CD14-positive monocyte (primary cell): ENCODE data around the gene NME7. TPM values are rescaled to one million over a fixed set of nuclear protein-coding genes. Genes with fewer than 3 reads are reported as not detected.

Source experiments
- DNase-seq, 3 donors: peaks; one replicate each; pipeline ENCODE4 v3.0.0-alpha.2; 2011 to 2022
- H2AFZ ChIP-seq: 2 replicates; pipeline ENCODE4 v1.6.0; 2012; ENCODE audit warnings: mild to moderate bottlenecking, low read depth, low read length, inconsistent platforms; ENCODE audit not compliant: insufficient read depth, poor library complexity, severe bottlenecking
- H3K27ac ChIP-seq, 2 donors: 1 replicate in 1 of 2; 2 replicates in 1 of 2; pipeline ENCODE4 v1.5.1; 2012 to 2013; ENCODE audit warnings: low read length in 2 of 2, control low read depth in 1 of 2, inconsistent platforms in 1 of 2, low read depth in 1 of 2, mild to moderate bottlenecking in 1 of 2
- H3K27me3 ChIP-seq, 2 donors: one replicate each; pipeline versions ENCODE4 v1.6.0 to v1.6.1; 2011 to 2013; ENCODE audit warnings: low read length in 2 of 2; ENCODE audit not compliant: control insufficient read depth in 2 of 2, insufficient read depth in 2 of 2
- H3K36me3 ChIP-seq, 2 donors: replicated peaks in 1 of 2; 1 replicate in 1 of 2; 2 replicates in 1 of 2; pipeline versions ENCODE4 v1.5.1 to v1.6.1; 2012 to 2013; ENCODE audit warnings: low read length in 2 of 2, control low read depth in 1 of 2, inconsistent platforms in 1 of 2, mild to moderate bottlenecking in 1 of 2; ENCODE audit not compliant: insufficient read depth in 2 of 2, control insufficient read depth in 1 of 2
- H3K4me1 ChIP-seq, 2 donors: 1 replicate in 1 of 2; 2 replicates in 1 of 2; pipeline versions ENCODE4 v1.5.1 to v1.6.1; 2012 to 2013; ENCODE audit warnings: low read length in 2 of 2, control low read depth in 1 of 2, inconsistent platforms in 1 of 2, mild to moderate bottlenecking in 1 of 2, moderate library complexity in 1 of 2; ENCODE audit not compliant: insufficient read depth in 2 of 2, control insufficient read depth in 1 of 2
- H3K4me2 ChIP-seq: replicated peaks from 2 replicates; pipeline ENCODE3; 2012; ENCODE audit warnings: low read length, moderate library complexity, mild to moderate bottlenecking; ENCODE audit not compliant: poor library complexity, severe bottlenecking; ENCODE audit errors: extremely low read depth
- H3K4me3 ChIP-seq, 3 experiments: fragments of 200-600 bp in 1 of 3; sonication (generic) in 1 of 3; replicated peaks in 1 of 3; 1 replicate in 2 of 3; 2 replicates in 1 of 3; pipeline ENCODE4 v1.5.1; 2011 to 2013; ENCODE audit warnings: low read length in 3 of 3, mild to moderate bottlenecking in 3 of 3, control low read depth in 2 of 3, low read depth in 2 of 3, inconsistent platforms in 1 of 3, moderate library complexity in 1 of 3
- H3K79me2 ChIP-seq: 2 replicates; pipeline ENCODE4 v1.6.0; 2012; ENCODE audit warnings: mild to moderate bottlenecking, control low read depth, inconsistent platforms, low read length, moderate library complexity; ENCODE audit not compliant: insufficient read depth
- H3K9ac ChIP-seq: 2 replicates; pipeline ENCODE4 v1.6.0; 2017; ENCODE audit warnings: low read length, mild to moderate bottlenecking; ENCODE audit not compliant: insufficient read depth, poor library complexity, severe bottlenecking
- H3K9me3 ChIP-seq, 2 donors: replicated peaks in 1 of 2; 1 replicate in 1 of 2; 2 replicates in 1 of 2; pipeline versions ENCODE4 v1.5.1 to v1.6.1; 2012 to 2013; ENCODE audit warnings: low read length in 2 of 2, control low read depth in 1 of 2; ENCODE audit not compliant: control insufficient read depth in 1 of 2, insufficient read depth in 1 of 2
- H4K20me1 ChIP-seq: 2 replicates; pipeline ENCODE4 v1.6.0; 2012; ENCODE audit warnings: mild to moderate bottlenecking, low read length, control low read depth, moderate library complexity; ENCODE audit not compliant: insufficient read depth
- H3K27ac Mint-ChIP-seq, 7 donors: one replicate each; pipeline ENCODE4 v1.8.0; 2020; ENCODE audit warnings: mild to moderate bottlenecking in 7 of 7, mixed read lengths in 7 of 7, moderate library complexity in 6 of 7, inconsistent platforms in 2 of 7
- H3K27me3 Mint-ChIP-seq, 3 donors: one replicate each; pipeline ENCODE4 v1.8.0; 2021 to 2022; ENCODE audit warnings: low read depth in 3 of 3, mild to moderate bottlenecking in 3 of 3, mixed read lengths in 3 of 3, moderate library complexity in 3 of 3, inconsistent platforms in 1 of 3
- H3K36me3 Mint-ChIP-seq, 2 donors: one replicate each; pipeline ENCODE4 v1.8.0; 2020; ENCODE audit warnings: mixed read lengths in 2 of 2, inconsistent platforms in 1 of 2, mild to moderate bottlenecking in 1 of 2
- H3K4me1 Mint-ChIP-seq: one replicate; pipeline ENCODE4 v1.8.0; 2020; ENCODE audit warnings: mild to moderate bottlenecking, mixed read lengths
- H3K4me3 Mint-ChIP-seq, 2 donors: one replicate each; pipeline ENCODE4 v1.8.0; 2020; ENCODE audit warnings: mild to moderate bottlenecking in 2 of 2, mixed read lengths in 2 of 2, moderate library complexity in 1 of 2
- H3K9me3 Mint-ChIP-seq, 7 donors: one replicate each; pipeline ENCODE4 v1.8.0; 2020 to 2022; ENCODE audit warnings: mixed read lengths in 7 of 7, mild to moderate bottlenecking in 6 of 7, moderate library complexity in 6 of 7, inconsistent platforms in 2 of 7
- CTCF ChIP-seq: fragments of 200-600 bp; IDR thresholded peaks from one replicate; pipeline ENCODE4 v1.8.0; 2022; ENCODE audit warnings: antibody characterized with exemption, mild to moderate bottlenecking
- WGBS: methylation state at CpG from one replicate; pipeline ENCODE4 v1.1.5; 2013; ENCODE audit warnings: missing lambda C conversion rate; ENCODE audit not compliant: insufficient coverage; 5-methylcytosine and 5-hydroxymethylcytosine counted together
- intact Hi-C, 2 donors: fragments of 100-400 bp; cut with micrococcal nuclease; formaldehyde crosslinking; loops; one replicate each; pipeline versions ENCODE4 v1.15.0 to v1.15.1; 2023
- polyA plus RNA-seq, 3 donors: library from polyadenylated mRNA; depleted of rRNA in 1 of 3; unstranded in 2 of 3; stranded (reverse) in 1 of 3; fragments of 300-500 nt in 2 of 3; fragments of >200 nt in 1 of 3; fragmentation: Illumina TruSeq in 2 of 3; gene quantifications; 1 replicate in 2 of 3; 2 replicates in 1 of 3; pipeline ENCODE4 v1.2.3, GENCODE V29; 2012 to 2021

The NME7 gene
- polyA plus RNA-seq, 3 donors: 3.5 to 8.0 (median 6.0) TPM

GRCh38 chr1:169108223-169108622 lies 259.4 kb downstream of the NME7 start:
- Mint-ChIP-seq H3K9me3 (peaks cover 0 to 4% (median 0%) of the 10 kb centered on the region in 7 donors), H3K4me1 (peaks cover 63% of the 10 kb centered on the region), H3K36me3 (peaks cover 2 to 4% of the 10 kb centered on the region in 2 donors), H3K27ac (peak overlapping the region in 4 of 7 donors; percentile 3 to 61 (median 26)), H3K27me3 (peaks cover 11 to 27% (median 19%) of the 10 kb centered on the region in 3 donors), H3K4me3 (peak overlapping the region; percentile 77 to 95)
- intact Hi-C loops: loop anchor here (10.0 kb wide), 3 partner anchors 63 to 763 kb away; partner anchors contain the start of genes BLZF1 (in 1 of the 2) and NME7 (in 1 of the 2)
- Histone ChIP-seq H3K79me2 (no peaks in the 10 kb centered on the region), H3K27ac (no peak overlapping the region), H3K36me3 (no peaks in the 10 kb centered on the region), H3K9ac (no peak overlapping the region), H3K4me1 (peaks cover 50 to 70% of the 10 kb centered on the region in 2 donors), H2AFZ (no peak overlapping the region), H3K9me3 (no peaks in the 10 kb centered on the region), H3K4me2 (peak overlapping the region; percentile 92), H4K20me1 (no peaks in the 10 kb centered on the region), H3K27me3 (peaks cover 27 to 36% of the 10 kb centered on the region in 2 donors), H3K4me3 (peak overlapping the region in 1 of 3 experiments; percentile 82)
- 25% methylated on average over 1 of the region's 2 CpGs for WGBS
- no peak for DNase-seq
- no peak for TF ChIP-seq CTCF

DNA sequence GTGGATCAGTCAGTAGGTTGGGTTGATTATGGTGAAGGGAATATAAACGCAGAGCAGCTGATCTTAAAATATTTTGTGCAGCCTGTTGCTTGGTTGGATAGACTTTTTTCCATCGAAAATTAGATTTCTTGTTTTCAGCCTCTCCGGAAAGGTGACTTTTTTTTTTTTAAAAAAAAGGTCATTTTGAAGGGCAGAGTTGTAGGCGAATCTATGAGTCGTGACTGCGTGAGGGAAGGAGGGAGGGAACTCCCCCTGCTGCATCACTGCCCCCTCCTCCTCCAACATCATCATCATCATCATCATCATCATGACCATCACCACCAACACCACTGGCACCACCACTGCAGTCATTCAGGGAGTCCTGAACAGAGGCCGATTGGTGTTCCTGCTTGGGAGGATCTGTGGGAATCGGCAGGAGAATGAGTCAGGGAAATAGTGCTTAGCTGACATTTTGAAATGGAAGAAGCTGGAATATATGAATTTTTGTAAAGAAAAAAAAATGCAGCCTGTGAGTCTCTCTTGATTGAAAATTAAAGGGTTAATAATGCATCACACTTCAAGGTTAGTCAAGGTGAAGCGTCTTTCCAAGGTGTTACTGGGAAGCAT lies 259.9 kb downstream of the NME7 start:
- Histone ChIP-seq H3K27ac (no peak overlapping the region), H3K4me2 (peak overlapping the region; percentile 92), H4K20me1 (no peaks in the 10 kb centered on the region), H3K27me3 (peaks cover 27 to 36% of the 10 kb centered on the region in 2 donors), H3K4me3 (peak overlapping the region; percentile 70 to 96 (median 82)), H2AFZ (peak overlapping the region; percentile 82), H3K9me3 (no peaks in the 10 kb centered on the region), H3K4me1 (peaks cover 49 to 67% of the 10 kb centered on the region in 2 donors), H3K79me2 (no peaks in the 10 kb centered on the region), H3K36me3 (no peaks in the 10 kb centered on the region), H3K9ac (peak overlapping the region; percentile 48)
- intact Hi-C loops: loop anchor here (10.0 kb wide), 3 partner anchors 63 to 763 kb away; partner anchors contain the start of genes BLZF1 (in 1 of the 2) and NME7 (in 1 of the 2)
- peak; percentile 29 to 88 (median 33) for DNase-seq
- Mint-ChIP-seq H3K36me3 (peaks cover 2 to 4% of the 10 kb centered on the region in 2 donors), H3K4me1 (peaks cover 61% of the 10 kb centered on the region), H3K9me3 (peaks cover 0 to 4% (median 0%) of the 10 kb centered on the region in 7 donors), H3K27me3 (peaks cover 11 to 27% (median 19%) of the 10 kb centered on the region in 3 donors), H3K4me3 (peak overlapping the region; percentile 77 to 95), H3K27ac (peak overlapping the region in 5 of 7 donors; percentile 50 to 88 (median 61))
- no peak for TF ChIP-seq CTCF
- WGBS: 8% methylated on average over 5 of the region's 9 CpGs
